HG02678 (cell line): ENCODE measurements around the gene STOM.
"Not testable (repeated sequence)": the region's sequence is repeated elsewhere in the genome, so short reads cannot be mapped to it uniquely, and the experiment has no call there.

ENCODE experiments used
- ATAC-seq: cut with Tn5 transposase; IDR thresholded peaks from one replicate; pipeline ENCODE4 v1.9.1; 2021; ENCODE audit warnings: mild to moderate bottlenecking, moderate library complexity; ENCODE audit not compliant: unreplicated experiment

Gene STOM

GRCh38 chr9:121303456-121304451 lies 66.3 kb downstream of the STOM start:
- no peak for ATAC-seq

- no peak for ATAC-seq
These were observed 67.3 kb downstream of the STOM start for GRCh38 chr9:121302786-121303185.

GRCh38 chr9:121302341-121302740 lies 67.7 kb downstream of the STOM start:
- ATAC-seq = no peak

GRCh38 chr9:121301881-121302286 lies 68.2 kb downstream of the STOM start:
- no peak for ATAC-seq

GRCh38 chr9:121300283-121301119 lies 69.5 kb downstream of the STOM start:
- ATAC-seq = no peak

- no peak for ATAC-seq
These were observed 70.4 kb downstream of the STOM start for GRCh38 chr9:121299467-121300282.

- no peak for ATAC-seq
These were observed 71.2 kb downstream of the STOM start for GRCh38 chr9:121298689-121299466.

- no peak for ATAC-seq
These were observed 72.0 kb downstream of the STOM start for GRCh38 chr9:121298016-121298538.

- ATAC-seq = no peak
These were observed 72.7 kb downstream of the STOM start for GRCh38 chr9:121297389-121297788.

GRCh38 chr9:121296213-121297127 lies 73.6 kb downstream of the STOM start:
- ATAC-seq = no peak

- no peak for ATAC-seq
These were observed 74.3 kb downstream of the STOM start for GRCh38 chr9:121295662-121296191.

GRCh38 chr9:121294866-121295661 lies 75.0 kb downstream of the STOM start:
- no peak for ATAC-seq

GRCh38 chr9:121294151-121294743 lies 75.8 kb downstream of the STOM start:
- no peak for ATAC-seq

- no peak for ATAC-seq
These were observed 77.2 kb downstream of the STOM start for GRCh38 chr9:121292801-121293241.

- ATAC-seq = no peak
These were observed 78.0 kb downstream of the STOM start for GRCh38 chr9:121292051-121292450.

- not testable (repeated sequence) for ATAC-seq
These were observed 78.5 kb downstream of the STOM start for GRCh38 chr9:121291536-121291935.

- ATAC-seq = no peak
These were observed 80.2 kb downstream of the STOM start for GRCh38 chr9:121289772-121290370.
